Fibroblast of skin of scalp (primary cell): ENCODE measurements around the gene ZFHX3.
"Not testable (repeated sequence)": the region's sequence is repeated elsewhere in the genome, so short reads cannot be mapped to it uniquely, and the experiment has no call there.

Experiments
- DNase-seq: peaks from one replicate; pipeline ENCODE4 v3.0.0-alpha.2; 2013

Gene ZFHX3

GRCh38 chr16:72995882-72996270 lies 52.1 kb downstream of the ZFHX3 start:
- not testable (repeated sequence) for DNase-seq

DNA sequence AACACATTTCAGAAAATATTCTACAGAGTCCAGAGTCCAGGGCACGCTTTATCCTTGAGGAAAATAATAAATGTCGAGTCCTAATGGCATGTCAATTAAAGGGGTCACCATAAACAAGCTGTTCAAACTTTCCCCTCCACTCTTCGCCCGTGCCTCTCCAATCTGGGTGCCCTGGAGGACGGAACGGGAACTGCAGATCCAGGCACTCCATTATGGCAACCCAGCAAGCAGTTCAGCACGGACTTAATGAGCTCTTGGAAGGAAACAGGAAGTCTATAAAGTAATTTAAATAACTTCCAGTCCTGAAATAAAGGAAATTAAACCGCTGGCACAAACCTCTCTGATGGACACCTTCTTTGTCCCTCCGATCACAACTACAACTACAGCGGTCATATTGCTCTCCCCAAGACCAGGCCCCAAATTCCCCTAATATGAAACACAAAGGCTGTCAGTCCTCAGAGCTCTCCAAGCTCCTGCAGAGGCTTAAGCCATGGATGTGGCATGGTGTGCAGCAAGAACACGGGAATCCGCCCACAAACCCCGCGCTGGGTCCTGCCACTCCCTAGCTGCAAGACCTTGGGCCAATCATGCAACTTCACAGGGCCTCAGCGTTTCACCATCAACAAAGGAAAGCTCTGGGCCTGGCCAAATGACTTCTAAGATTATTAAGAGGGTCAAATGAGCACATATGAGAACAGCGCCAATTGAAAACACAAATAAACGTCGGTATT lies 52.6 kb downstream of the ZFHX3 start:
- DNase-seq = no peak

DNA sequence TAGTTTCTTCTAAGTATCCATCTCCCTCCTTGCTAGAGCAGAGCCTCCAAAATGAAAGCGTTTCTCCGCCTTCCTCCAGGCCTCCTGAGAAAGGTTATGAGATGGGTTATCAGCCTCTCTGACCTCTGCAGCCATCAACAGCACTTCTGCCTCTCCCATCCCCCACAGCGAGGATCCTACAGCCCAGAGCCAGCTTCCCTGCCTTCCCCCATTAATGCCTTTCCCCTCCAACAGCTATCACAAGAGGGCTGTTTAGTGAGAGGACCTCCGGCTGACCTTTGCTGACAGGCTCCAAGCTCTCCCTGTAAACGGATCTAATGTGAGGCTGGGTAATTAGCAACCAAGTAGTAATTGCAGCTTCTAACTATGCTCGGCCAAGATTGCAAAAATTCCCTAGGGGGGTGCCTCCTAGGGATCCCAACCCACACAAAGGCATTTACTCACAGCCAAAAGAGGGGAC lies 55.8 kb downstream of the ZFHX3 start:
- DNase-seq = peak; percentile 20

- no peak for DNase-seq
Observed at GRCh38 chr16:72991644-72992043, 56.3 kb downstream of the ZFHX3 start.

- peak; percentile 60 for DNase-seq
Observed at GRCh38 chr16:72991211-72991610, 56.7 kb downstream of the ZFHX3 start.

DNA sequence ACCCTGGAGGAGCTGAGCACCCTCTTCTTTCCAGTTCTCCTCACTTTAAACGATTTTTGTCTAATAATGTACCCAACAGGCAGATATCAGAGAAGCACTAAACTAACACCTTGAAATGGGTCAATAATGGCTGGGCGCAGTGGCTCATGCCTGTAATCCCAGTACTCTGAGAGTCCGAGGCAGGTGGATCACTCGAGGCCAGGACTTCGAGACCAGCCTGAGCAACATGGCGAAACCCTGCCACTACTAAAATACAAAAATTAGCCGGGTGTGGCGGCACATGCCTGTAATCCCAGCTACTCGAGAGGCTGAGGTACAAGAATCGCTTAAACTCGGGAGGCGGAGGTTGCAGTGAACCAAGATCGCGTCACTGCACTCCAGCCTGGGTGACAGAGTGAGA lies 57.4 kb downstream of the ZFHX3 start:
- DNase-seq = no peak

- DNase-seq = peak; percentile 87
Observed at GRCh38 chr16:72989579-72990551, 58.1 kb downstream of the ZFHX3 start.

- not testable (repeated sequence) for DNase-seq
Observed at GRCh38 chr16:72989203-72989578, 58.7 kb downstream of the ZFHX3 start.

GRCh38 chr16:72988569-72988968 lies 59.4 kb downstream of the ZFHX3 start:
- no peak for DNase-seq

- DNase-seq = no peak
Observed at GRCh38 chr16:72987480-72987901, 60.4 kb downstream of the ZFHX3 start.

DNA sequence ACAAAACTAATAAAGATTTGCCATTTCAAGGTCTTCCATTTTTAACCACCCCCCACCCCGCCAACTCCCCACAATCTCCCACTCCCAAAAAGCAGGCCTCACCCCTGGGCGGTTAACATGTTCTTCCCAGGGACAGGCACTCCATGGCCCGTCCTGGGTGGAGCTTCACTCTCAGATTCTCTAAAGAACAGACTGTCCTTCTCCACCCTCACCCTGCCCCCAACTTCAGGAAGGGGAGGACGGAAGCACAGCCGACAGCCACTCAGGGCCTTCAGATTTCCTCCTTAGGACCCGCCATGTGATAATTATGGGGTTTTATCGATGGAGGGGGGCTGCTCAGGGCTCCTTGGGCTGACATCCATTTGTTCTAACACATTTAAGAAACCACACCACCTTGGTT lies 61.9 kb downstream of the ZFHX3 start:
- peak; percentile 23 for DNase-seq

DNA sequence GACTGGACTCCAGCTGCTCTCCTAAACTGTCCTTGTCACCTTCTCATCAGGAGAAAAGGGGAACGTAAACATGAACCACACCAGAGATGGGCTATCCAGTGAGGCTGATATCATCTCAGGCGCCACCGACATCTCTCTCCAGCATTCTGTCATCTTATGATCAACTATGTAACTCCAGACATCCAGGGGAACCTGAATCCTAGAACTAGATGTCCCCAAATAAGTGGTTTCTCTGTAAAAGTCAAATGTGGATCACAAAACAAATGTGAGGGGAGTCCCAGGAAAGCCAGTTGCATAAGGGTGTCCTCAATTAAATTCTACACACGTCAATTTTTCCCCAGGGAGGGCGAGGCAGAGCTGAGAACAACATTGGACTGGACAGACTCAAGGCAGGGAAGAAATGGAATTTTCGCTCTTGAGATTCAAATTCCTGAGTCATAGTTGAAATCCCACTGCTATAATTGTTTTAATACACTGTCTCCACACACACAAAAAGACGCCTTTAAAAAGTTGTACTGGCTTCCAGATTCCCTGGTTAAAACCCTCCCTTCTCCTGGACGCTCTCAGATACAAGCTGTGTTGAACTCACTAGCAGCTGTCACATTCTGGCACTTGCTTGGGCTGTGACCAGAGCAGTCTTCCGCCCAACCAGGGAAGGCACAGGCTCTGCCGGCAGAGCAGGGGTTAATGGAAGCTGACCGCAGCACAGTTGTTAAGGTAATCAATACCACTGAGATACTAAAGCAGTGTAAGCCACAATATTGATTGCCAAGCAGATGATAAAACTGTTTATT lies 62.6 kb downstream of the ZFHX3 start:
- DNase-seq = peak; percentile 95

GRCh38 chr16:72983728-72984350 lies 64.1 kb downstream of the ZFHX3 start:
- no peak for DNase-seq

- DNase-seq = no peak
Observed at GRCh38 chr16:72983241-72983640, 64.7 kb downstream of the ZFHX3 start.

DNA sequence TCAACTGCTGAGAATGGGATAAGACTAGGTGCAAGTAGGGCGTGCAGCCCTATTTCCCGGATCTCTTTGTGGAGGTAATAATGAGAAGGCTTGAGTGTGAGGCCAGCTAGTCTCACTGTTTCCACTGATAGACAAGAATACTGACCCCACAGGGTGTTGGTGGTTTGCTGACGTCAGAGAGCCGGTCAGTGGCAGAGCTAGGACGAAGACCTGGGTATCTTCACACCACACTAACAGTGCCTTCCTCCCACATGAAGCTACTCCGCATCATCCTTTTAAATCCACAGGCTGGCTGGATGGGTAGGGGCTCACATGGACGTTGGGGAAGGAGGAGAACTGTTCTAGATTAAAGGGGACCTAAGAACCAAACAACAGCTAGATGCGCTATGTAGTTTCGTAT lies 68.0 kb downstream of the ZFHX3 start:
- no peak for DNase-seq

DNA sequence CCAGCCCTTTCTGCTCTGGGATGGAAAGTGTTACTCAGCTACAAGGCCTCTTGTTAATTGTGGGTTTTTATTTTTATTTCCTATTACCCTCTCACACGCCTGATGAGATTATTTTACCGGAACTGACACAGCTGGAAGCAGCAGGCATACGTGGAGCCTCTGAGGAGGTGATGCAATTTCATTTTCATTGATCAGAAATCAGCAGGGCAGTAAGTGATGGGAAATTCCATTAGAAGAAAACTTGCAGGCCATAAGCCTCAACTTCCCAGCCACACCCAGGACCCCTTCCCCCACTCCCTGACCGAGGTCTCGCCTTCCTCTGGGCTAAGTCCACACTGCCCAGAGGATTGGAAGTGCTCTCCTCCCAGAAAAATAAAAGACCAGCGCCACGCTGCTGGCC lies 69.7 kb downstream of the ZFHX3 start:
- peak; percentile 78 for DNase-seq

- DNase-seq = no peak
Observed at GRCh38 chr16:72977127-72977526, 70.8 kb downstream of the ZFHX3 start.

GRCh38 chr16:72976438-72977064 lies 71.4 kb downstream of the ZFHX3 start:
- no peak for DNase-seq

GRCh38 chr16:72975809-72976437 lies 72.0 kb downstream of the ZFHX3 start:
- DNase-seq = no peak

DNA sequence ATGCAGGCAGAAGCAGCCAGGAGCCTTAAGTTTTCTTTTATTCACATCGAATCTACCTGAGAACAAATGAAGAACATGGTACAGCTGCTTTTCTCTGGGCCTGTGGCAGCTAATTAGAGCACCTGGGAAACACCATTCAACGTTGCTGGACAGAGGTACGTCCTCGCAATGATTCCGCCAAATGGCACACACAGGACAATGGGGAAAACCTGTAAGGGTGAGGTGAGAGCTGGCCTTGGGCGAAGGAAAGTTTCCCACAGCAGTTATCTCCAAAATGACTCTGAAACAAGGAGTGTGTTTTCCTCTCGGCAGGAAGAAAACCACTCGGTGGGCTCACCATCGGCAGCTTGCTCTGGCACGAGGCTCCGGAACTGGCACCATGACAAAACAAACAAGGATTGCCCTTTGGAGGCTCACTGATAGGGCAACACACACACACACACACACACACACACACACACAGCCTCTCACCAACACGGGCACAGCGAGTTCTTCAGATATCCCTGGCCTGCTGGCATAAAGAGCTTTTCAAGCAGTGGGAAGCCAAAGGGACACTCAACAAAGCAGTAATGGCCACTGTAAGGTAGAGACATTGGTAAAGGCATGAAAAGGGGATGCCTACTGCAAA lies 73.7 kb downstream of the ZFHX3 start:
- DNase-seq = no peak
